KMS-11 (cell line): ENCODE measurements around the gene PSMC5.

Experiments
- H2AFZ ChIP-seq: fragments of 200-600 bp; sonication (generic); 2 replicates; pipeline ENCODE4 v1.6.1; 2016; ENCODE audit warnings: antibody characterized with exemption, mixed run types, low read depth
- H3K27ac ChIP-seq: fragments of 200-600 bp; sonication (generic); 2 replicates; pipeline ENCODE4 v1.6.1; 2016; ENCODE audit warnings: mild to moderate bottlenecking, mixed run types
- H3K27me3 ChIP-seq: fragments of 200-600 bp; sonication (generic); 2 replicates; pipeline ENCODE4 v1.6.1; 2017; ENCODE audit warnings: mild to moderate bottlenecking, low read depth, mixed run types, moderate library complexity; ENCODE audit not compliant: insufficient read depth
- H3K36me3 ChIP-seq: fragments of 200-600 bp; sonication (generic); 2 replicates; pipeline ENCODE4 v1.6.1; 2017; ENCODE audit warnings: mild to moderate bottlenecking, mixed run types; ENCODE audit not compliant: insufficient read depth
- H3K4me1 ChIP-seq: fragments of 200-600 bp; sonication (generic); 2 replicates; pipeline ENCODE4 v1.6.1; 2016; ENCODE audit warnings: mild to moderate bottlenecking, low read depth, mixed run types; ENCODE audit not compliant: poor library complexity, severe bottlenecking
- H3K4me2 ChIP-seq: fragments of 200-600 bp; sonication (generic); 2 replicates; pipeline ENCODE4 v1.7.0; 2016; ENCODE audit warnings: mild to moderate bottlenecking, mixed run types
- H3K4me3 ChIP-seq: fragments of 200-600 bp; sonication (generic); IDR thresholded peaks from 2 replicates; pipeline ENCODE4 v1.6.1; 2017; ENCODE audit warnings: low read depth, low read length, mixed read lengths; ENCODE audit not compliant: insufficient read depth
- H3K79me2 ChIP-seq: fragments of 200-600 bp; sonication (generic); 2 replicates; pipeline ENCODE4 v1.6.1; 2016; ENCODE audit warnings: low read depth, mixed run types; ENCODE audit not compliant: insufficient read depth
- H3K9ac ChIP-seq: fragments of 200-600 bp; sonication (generic); 2 replicates; pipeline ENCODE4 v1.6.1; 2016; ENCODE audit warnings: mild to moderate bottlenecking, mixed run types
- H4K20me1 ChIP-seq: fragments of 200-600 bp; sonication (generic); 2 replicates; pipeline ENCODE4 v1.6.1; 2016; ENCODE audit warnings: mild to moderate bottlenecking, mixed run types; ENCODE audit not compliant: insufficient read depth
- CTCF ChIP-seq: fragments of 200-600 bp; sonication (generic); conservative IDR thresholded peaks from 2 replicates; pipeline ENCODE4 v1.6.1; 2017; ENCODE audit warnings: low read depth, mild to moderate bottlenecking, antibody characterized with exemption, low read length, moderate library complexity, mixed read lengths

The PSMC5 gene

GRCh38 chr17:63836811-63837210 is 9.6 kb downstream of the PSMC5 start:
- no peak overlapping the region for H2AFZ ChIP-seq
- H3K27ac ChIP-seq: no peak overlapping the region
- H3K4me3 ChIP-seq: no peak overlapping the region
- H3K36me3 ChIP-seq: peaks cover 11% of the 10 kb centered on the region; the same call in 1 of the 2 replicates
- peaks cover 26% of the 10 kb centered on the region for H3K4me1 ChIP-seq
- no peaks in the 10 kb centered on the region for H3K27me3 ChIP-seq
- H3K79me2 ChIP-seq: peaks cover 55% of the 10 kb centered on the region
- no peak overlapping the region for H3K9ac ChIP-seq
- no peaks in the 10 kb centered on the region for H4K20me1 ChIP-seq
- H3K4me2 ChIP-seq: no peak overlapping the region
- TF ChIP-seq CTCF: no peak

DNA sequence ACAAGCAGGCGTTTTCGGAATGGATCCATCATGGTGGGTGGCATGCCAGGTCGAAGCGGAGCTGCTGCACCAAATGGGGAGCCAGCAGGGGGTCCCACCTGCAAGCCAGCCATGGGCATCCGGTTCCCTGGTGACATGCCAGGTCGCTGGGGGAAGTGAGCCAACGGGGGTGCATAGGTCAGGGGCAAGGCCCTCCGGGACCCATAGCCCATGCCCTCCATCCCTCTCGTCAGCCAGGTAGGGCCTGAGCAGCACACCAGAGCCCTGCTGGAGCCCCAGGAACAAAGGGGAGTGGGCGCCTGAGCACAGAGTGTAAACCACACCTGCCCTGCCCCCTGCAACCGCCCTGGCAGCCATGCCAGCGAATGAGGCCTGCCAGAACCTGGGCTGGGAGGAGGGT is 10.2 kb downstream of the PSMC5 start:
- peaks cover 59% of the 10 kb centered on the region for H3K79me2 ChIP-seq
- no peak overlapping the region for H3K9ac ChIP-seq
- no peak overlapping the region for H2AFZ ChIP-seq
- no peak for TF ChIP-seq CTCF
- H3K4me2 ChIP-seq: no peak overlapping the region
- no peaks in the 10 kb centered on the region for H3K27me3 ChIP-seq
- peaks cover 9% of the 10 kb centered on the region; the same call in 1 of the 2 replicates for H3K36me3 ChIP-seq
- H3K4me1 ChIP-seq: peaks cover 26% of the 10 kb centered on the region
- no peak overlapping the region for H3K4me3 ChIP-seq
- H4K20me1 ChIP-seq: no peaks in the 10 kb centered on the region
- H3K27ac ChIP-seq: no peak overlapping the region

DNA sequence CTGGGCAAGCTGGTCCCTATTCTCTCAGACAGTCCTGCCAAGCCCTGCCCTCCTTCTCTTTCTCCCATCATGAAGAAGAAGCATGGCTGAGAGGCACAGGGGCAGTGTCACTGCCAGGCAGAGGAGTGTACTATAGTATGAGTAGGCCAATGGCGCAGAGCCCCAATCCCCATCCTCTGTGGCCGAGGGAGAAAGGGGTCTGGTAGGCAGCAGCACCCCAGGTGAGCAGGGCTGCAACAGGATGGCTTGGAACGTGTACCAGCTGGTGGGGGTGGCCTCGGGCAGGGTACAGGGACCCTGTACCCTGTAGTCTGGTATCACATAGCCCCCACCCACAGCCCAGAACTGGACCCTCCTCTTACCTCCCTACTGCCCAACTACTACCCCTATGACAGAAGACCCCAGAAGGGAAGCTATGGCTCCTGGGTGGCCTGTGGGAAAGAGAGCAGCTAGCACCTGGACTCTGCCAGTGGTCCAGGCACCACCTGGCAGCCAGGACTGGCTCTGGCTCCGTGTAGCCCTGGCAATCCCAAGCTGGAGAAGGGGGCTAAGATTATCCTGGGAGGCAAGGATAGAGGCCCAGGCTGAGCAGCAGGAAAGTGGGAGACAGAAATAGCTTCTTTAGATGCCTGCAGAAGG is 10.8 kb downstream of the PSMC5 start:
- Histone ChIP-seq H3K4me3 (no peak overlapping the region), H3K27me3 (no peaks in the 10 kb centered on the region), H2AFZ (no peak overlapping the region), H3K79me2 (peaks cover 59% of the 10 kb centered on the region), H3K9ac (no peak overlapping the region), H3K36me3 (peaks cover 4% of the 10 kb centered on the region; the same call in 1 of the 2 replicates), H3K4me2 (no peak overlapping the region), H3K4me1 (peaks cover 26% of the 10 kb centered on the region), H4K20me1 (no peaks in the 10 kb centered on the region), H3K27ac (no peak overlapping the region)
- no peak for TF ChIP-seq CTCF

DNA sequence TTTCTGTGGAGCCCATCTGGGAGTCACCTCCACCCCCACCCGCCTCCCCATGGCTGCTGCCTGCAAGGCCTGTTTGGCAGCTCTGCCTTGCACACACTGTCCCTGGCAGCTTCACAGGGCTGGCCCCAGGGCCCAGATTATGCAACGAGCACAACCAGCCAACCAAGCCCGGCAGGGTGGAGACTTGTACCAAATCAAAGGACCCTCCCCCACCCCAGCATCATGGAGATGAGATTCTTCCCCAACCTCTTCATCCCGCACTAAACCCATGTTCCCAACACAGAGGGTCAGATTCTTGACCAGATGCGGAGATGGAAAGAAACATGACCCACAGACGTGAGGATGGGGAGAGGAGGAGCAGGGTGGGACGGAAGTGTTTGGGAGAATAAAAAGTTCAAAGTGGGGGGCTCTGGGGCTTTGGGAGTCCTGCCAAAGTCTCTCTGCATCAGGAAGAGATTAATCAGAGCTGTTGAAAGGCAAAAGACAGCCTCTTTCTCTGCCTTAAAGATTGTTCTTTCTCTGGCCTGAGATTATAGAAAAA is 11.5 kb downstream of the PSMC5 start:
- H3K27ac ChIP-seq: no peak overlapping the region
- no peak overlapping the region for H3K4me3 ChIP-seq
- peaks cover 2% of the 10 kb centered on the region; the same call in 1 of the 2 replicates for H3K36me3 ChIP-seq
- H3K4me1 ChIP-seq: peaks cover 29% of the 10 kb centered on the region
- no peaks in the 10 kb centered on the region for H3K27me3 ChIP-seq
- no peak overlapping the region for H2AFZ ChIP-seq
- H3K9ac ChIP-seq: no peak overlapping the region
- peaks cover 59% of the 10 kb centered on the region for H3K79me2 ChIP-seq
- H4K20me1 ChIP-seq: no peaks in the 10 kb centered on the region
- TF ChIP-seq CTCF: no peak
- no peak overlapping the region for H3K4me2 ChIP-seq
